ENCODE results near the gene DBN1. TPM values are rescaled to one million over a fixed set of nuclear protein-coding genes. Genes with fewer than 3 reads are reported as not detected.

DBN1 gene
- polyA plus RNA-seq, 1 of the 3 experiments (the other 2 are of a cell fraction), result 244 TPM

DNA sequence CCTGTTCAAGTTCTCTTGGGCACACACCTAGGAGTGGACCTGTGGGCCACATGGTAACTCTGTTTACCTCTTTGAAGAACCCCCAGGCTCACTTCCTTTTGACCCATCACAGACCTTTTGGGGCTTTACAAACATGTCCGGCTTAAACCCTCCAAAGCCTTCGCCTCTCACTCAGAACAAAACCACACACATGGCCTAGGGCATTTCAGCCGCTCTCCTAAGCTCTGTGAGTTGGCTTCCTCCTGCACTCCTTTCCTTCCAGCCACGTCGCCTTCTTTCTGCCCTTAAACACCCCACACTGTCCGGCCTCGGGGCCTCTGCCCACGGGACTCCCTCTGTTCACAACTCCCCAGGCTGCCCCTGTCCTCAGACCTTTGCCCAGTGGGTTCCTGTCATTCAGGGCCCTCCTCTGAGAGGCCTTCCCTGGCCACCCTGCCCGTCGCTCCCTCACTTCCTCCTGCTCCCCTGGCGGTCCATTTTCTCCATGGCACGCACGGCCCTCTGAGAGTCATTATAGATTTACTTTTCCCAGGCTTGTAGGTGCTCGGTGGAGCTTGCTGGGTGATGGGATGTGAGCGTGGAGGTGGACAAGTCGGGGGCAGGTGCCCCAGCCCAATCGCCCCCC, 34.3 kb upstream of the DBN1 start:
- Histone ChIP-seq H3K9ac (no peak overlapping the region), H3K4me2 (no peak overlapping the region), H3K9me3 (no peaks in the 10 kb centered on the region), H3K79me2 (ENCODE audit: insufficient read depth) (no peaks in the 10 kb centered on the region), H3K9me2 (no peaks in the 10 kb centered on the region), H4K20me1 (ENCODE audit: insufficient read depth) (no peaks in the 10 kb centered on the region), H3K4me3 (ENCODE audit: low read depth in 2 of 2, low read length in 1 of 2) (no peak overlapping the region), H3K4me1 (ENCODE audit: control insufficient read depth in 1 of 2, insufficient read depth in 2 of 2, low read depth in 1 of 2, low read length in 1 of 2) (no peaks in the 10 kb centered on the region), H3F3A (replicated peaks; ENCODE audit: insufficient read depth) (no peaks in the 10 kb centered on the region), H3K36me3 (replicated peaks in 1 of 2; ENCODE audit: control insufficient read depth in 1 of 2, insufficient read depth in 2 of 2, low read length in 1 of 2) (peaks cover 0 to 26% of the 10 kb centered on the region in 2 experiments), H2AFZ (ENCODE audit: low read depth) (no peak overlapping the region), H3K27ac (ENCODE audit: low read depth in 2 of 2, low read length in 1 of 2) (no peak overlapping the region), H3K27me3 (ENCODE audit: insufficient read depth) (no peaks in the 10 kb centered on the region)
- ChIA-PET POLR2A (interaction anchor here (0.6 kb wide), 1 partner anchor 11 kb away, joined by 3 read pairs; no protein-coding TSS in a partner anchor), CTCF (interaction anchor here (1.0 to 15.9 kb wide), 4 partner anchors 49 to 104 kb away, joined by 3 to 228 read pairs (median 56); partner anchors contain the start of gene PRR7)
- TF ChIP-seq, protein P1, sequence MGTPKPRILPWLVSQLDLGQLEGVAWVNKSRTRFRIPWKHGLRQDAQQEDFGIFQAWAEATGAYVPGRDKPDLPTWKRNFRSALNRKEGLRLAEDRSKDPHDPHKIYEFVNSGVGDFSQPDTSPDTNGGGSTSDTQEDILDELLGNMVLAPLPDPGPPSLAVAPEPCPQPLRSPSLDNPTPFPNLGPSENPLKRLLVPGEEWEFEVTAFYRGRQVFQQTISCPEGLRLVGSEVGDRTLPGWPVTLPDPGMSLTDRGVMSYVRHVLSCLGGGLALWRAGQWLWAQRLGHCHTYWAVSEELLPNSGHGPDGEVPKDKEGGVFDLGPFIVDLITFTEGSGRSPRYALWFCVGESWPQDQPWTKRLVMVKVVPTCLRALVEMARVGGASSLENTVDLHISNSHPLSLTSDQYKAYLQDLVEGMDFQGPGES (IDR thresholded peaks at IDR 0.05; ENCODE audit: low read depth, low read length), result no peak
- no peak for TF ChIP-seq FOXJ3 (CRISPR knock-in tag; IDR thresholded peaks at IDR 0.05)
- no peak for TF ChIP-seq TEAD4 (IDR thresholded peaks at IDR 0.05; ENCODE audit: borderline replicate concordance, insufficient read depth)
- WGBS (ENCODE audit: low lambda C conversion rate), result 91% methylated on average over 16 of the region's 17 CpGs
- no peak for DNase-seq

DNA sequence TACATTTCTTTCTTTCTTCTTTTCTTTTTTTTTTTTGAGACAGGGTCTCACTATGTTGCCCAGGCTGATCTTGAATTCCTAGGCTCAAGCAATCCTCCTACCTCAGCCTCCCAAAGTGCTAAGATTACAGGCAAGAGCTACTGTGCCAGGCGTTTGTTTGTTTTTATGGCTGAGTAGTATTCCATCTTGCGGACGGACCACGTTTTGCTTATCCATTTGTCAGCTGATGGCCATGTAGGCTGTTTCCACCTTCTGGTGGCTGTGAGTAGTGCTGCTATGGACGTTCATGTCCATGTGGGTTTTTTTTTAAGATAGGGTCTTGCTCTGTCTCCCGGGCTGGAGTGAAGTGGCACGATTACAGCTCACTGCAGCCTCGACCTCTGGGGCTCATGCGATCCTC, 33.7 kb upstream of the DBN1 start:
- no peaks in the 10 kb centered on the region for H3K27me3 ChIP-seq (ENCODE audit: insufficient read depth)
- H3K79me2 ChIP-seq (ENCODE audit: insufficient read depth), result no peaks in the 10 kb centered on the region
- H3F3A ChIP-seq (replicated peaks; ENCODE audit: insufficient read depth), result no peaks in the 10 kb centered on the region
- TF ChIP-seq, protein P2, sequence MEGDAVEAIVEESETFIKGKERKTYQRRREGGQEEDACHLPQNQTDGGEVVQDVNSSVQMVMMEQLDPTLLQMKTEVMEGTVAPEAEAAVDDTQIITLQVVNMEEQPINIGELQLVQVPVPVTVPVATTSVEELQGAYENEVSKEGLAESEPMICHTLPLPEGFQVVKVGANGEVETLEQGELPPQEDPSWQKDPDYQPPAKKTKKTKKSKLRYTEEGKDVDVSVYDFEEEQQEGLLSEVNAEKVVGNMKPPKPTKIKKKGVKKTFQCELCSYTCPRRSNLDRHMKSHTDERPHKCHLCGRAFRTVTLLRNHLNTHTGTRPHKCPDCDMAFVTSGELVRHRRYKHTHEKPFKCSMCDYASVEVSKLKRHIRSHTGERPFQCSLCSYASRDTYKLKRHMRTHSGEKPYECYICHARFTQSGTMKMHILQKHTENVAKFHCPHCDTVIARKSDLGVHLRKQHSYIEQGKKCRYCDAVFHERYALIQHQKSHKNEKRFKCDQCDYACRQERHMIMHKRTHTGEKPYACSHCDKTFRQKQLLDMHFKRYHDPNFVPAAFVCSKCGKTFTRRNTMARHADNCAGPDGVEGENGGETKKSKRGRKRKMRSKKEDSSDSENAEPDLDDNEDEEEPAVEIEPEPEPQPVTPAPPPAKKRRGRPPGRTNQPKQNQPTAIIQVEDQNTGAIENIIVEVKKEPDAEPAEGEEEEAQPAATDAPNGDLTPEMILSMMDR (IDR thresholded peaks at IDR 0.05), result peak; percentile 37
- no peak for TF ChIP-seq GABPA (IDR thresholded peaks at IDR 0.05; ENCODE audit: low read depth)
- TF ChIP-seq, protein P3, sequence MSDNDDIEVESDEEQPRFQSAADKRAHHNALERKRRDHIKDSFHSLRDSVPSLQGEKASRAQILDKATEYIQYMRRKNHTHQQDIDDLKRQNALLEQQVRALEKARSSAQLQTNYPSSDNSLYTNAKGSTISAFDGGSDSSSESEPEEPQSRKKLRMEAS (IDR thresholded peaks at IDR 0.05; ENCODE audit: low read depth), result no peak
- H3K36me3 ChIP-seq (replicated peaks in 1 of 2; ENCODE audit: control insufficient read depth in 1 of 2, insufficient read depth in 2 of 2, low read length in 1 of 2), result peaks cover 0 to 20% of the 10 kb centered on the region in 2 experiments
- H3K4me3 ChIP-seq (ENCODE audit: low read depth in 2 of 2, low read length in 1 of 2), result no peak overlapping the region
- ChIA-PET CTCF (interaction anchor here (1.0 to 15.9 kb wide), 4 partner anchors 49 to 104 kb away, joined by 3 to 228 read pairs (median 56); partner anchors contain the start of gene PRR7), POLR2A (interaction anchor here (0.6 kb wide), 1 partner anchor 12 kb away, joined by 3 read pairs; no protein-coding TSS in a partner anchor)
- H3K9me2 ChIP-seq, result no peaks in the 10 kb centered on the region
- no peak overlapping the region for H2AFZ ChIP-seq (ENCODE audit: low read depth)
- no peaks in the 10 kb centered on the region for H3K4me1 ChIP-seq (ENCODE audit: control insufficient read depth in 1 of 2, insufficient read depth in 2 of 2, low read depth in 1 of 2, low read length in 1 of 2)
- H3K9ac ChIP-seq, result no peak overlapping the region
- no peaks in the 10 kb centered on the region for H4K20me1 ChIP-seq (ENCODE audit: insufficient read depth)
- no peak overlapping the region for H3K27ac ChIP-seq (ENCODE audit: low read depth in 2 of 2, low read length in 1 of 2)
- no peak overlapping the region for H3K4me2 ChIP-seq
- 92% methylated on average over 9 of the region's 9 CpGs for WGBS (ENCODE audit: low lambda C conversion rate)
- H3K9me3 ChIP-seq, result no peaks in the 10 kb centered on the region
- DNase-seq, result no peak

Data from SK-N-SH (cell line).